Activated naive CD8-positive, alpha-beta T cell treated with anti-CD3 and anti-CD28 coated beads, Interleukin-2, amount 50 U/mL, for 16 hours (primary cell): Measurements from ENCODE around the gene NRAP.
A peak's percentile ranks its signal among the peaks of the same experiment; 100 is the strongest.
"Not testable (repeated sequence)": the region's sequence is repeated elsewhere in the genome, so short reads cannot be mapped to it uniquely, and the experiment has no call there.

ENCODE experiments used
- DNase-seq: peaks from one replicate; pipeline ENCODE4 v3.0.0-alpha.2; 2020; ENCODE audit warnings: low read depth, low spot score

Gene NRAP

GRCh38 chr10:113683300-113683699, 19.5 kb upstream of the NRAP start:
- DNase-seq, result no peak

- no peak for DNase-seq
Measured at GRCh38 chr10:113681533-113682470, 18.0 kb upstream of the NRAP start.

- no peak for DNase-seq
Measured at GRCh38 chr10:113680190-113681111, 16.6 kb upstream of the NRAP start.

- peak; percentile 72 for DNase-seq
Measured at GRCh38 chr10:113679463-113680189, 15.8 kb upstream of the NRAP start, which contains the start of gene CASP7. Gene CASP7 (plus strand): TSS chr10:113679912. CDS start chr10:113697494, 17,582 bp downstream.

GRCh38 chr10:113666682-113667252, 2.9 kb upstream of the NRAP start:
- DNase-seq, result no peak

GRCh38 chr10:113665806-113666354, 2.0 kb upstream of the NRAP start:
- DNase-seq, result no peak

GRCh38 chr10:113665352-113665751, 1.5 kb upstream of the NRAP start:
- DNase-seq, result no peak

- no peak for DNase-seq
Measured at GRCh38 chr10:113663142-113663541, 699 bp downstream of the NRAP start.

- no peak for DNase-seq
Measured at GRCh38 chr10:113661332-113661731, 2.5 kb downstream of the NRAP start.

GRCh38 chr10:113657544-113657943, 6.3 kb downstream of the NRAP start:
- no peak for DNase-seq

- no peak for DNase-seq
Measured at GRCh38 chr10:113656896-113657295, 6.9 kb downstream of the NRAP start.

GRCh38 chr10:113652456-113652855, 11.4 kb downstream of the NRAP start:
- not testable (repeated sequence) for DNase-seq

GRCh38 chr10:113651898-113652297, 11.9 kb downstream of the NRAP start:
- no peak for DNase-seq

- DNase-seq, result no peak
Measured at GRCh38 chr10:113651021-113651420, 12.8 kb downstream of the NRAP start.

GRCh38 chr10:113650172-113650571, 13.7 kb downstream of the NRAP start:
- no peak for DNase-seq

- no peak for DNase-seq
Measured at GRCh38 chr10:113648478-113648877, 15.4 kb downstream of the NRAP start.

- no peak for DNase-seq
Measured at GRCh38 chr10:113647812-113648211, 16.0 kb downstream of the NRAP start.

GRCh38 chr10:113646336-113647201, 17.3 kb downstream of the NRAP start:
- DNase-seq, result no peak

- DNase-seq, result no peak
Measured at GRCh38 chr10:113644185-113645120, 19.4 kb downstream of the NRAP start.
